ENCODE measurements around the gene NBDY.
"Not testable (repeated sequence)": the region's sequence is repeated elsewhere in the genome, so short reads cannot be mapped to it uniquely, and the experiment has no call there.

Gene NBDY

DNA sequence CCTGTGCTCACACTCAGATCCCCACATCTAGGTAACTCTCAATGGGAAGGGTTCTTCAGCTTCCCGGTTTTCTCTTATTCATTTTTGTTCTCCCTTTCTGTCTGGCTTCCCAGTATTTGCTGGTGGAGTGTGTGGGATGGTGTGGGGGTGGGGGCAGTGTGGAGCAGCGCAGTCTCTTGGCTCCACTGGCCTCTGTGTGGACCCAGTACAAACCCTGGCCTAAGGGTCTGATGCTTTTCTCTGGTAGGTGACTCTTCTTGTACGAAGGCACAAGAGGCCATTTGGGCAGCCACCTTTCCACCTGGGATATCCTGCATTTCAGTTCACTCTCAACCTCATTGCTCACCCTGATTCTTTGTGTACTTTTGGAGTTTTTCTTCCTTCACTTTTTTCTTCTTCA lies 71.3 kb downstream of the NBDY start:
- DNase-seq: no peak

- no peak for DNase-seq
Observed at GRCh38 chrX:56800801-56801200, 71.8 kb downstream of the NBDY start.

DNA sequence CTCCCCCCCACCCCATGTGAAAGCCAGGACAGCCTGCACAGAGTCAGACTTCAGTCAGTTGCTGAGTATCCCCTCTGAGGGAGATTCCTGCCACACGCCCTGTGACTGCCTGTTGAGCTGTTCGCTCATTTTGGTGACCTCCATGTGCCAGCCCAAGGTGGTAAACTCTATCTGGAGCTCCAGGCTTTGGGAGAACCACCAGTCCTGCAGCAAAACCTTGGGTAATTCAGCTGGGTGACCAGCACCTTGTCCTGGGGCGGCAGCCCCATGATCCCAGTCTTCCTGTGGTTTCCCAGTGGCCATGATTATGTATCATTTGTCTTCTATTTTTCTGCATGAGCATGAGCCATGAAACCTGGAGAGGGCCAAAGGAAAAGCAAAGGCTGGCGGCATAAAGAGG lies 73.4 kb downstream of the NBDY start:
- DNase-seq: no peak

DNA sequence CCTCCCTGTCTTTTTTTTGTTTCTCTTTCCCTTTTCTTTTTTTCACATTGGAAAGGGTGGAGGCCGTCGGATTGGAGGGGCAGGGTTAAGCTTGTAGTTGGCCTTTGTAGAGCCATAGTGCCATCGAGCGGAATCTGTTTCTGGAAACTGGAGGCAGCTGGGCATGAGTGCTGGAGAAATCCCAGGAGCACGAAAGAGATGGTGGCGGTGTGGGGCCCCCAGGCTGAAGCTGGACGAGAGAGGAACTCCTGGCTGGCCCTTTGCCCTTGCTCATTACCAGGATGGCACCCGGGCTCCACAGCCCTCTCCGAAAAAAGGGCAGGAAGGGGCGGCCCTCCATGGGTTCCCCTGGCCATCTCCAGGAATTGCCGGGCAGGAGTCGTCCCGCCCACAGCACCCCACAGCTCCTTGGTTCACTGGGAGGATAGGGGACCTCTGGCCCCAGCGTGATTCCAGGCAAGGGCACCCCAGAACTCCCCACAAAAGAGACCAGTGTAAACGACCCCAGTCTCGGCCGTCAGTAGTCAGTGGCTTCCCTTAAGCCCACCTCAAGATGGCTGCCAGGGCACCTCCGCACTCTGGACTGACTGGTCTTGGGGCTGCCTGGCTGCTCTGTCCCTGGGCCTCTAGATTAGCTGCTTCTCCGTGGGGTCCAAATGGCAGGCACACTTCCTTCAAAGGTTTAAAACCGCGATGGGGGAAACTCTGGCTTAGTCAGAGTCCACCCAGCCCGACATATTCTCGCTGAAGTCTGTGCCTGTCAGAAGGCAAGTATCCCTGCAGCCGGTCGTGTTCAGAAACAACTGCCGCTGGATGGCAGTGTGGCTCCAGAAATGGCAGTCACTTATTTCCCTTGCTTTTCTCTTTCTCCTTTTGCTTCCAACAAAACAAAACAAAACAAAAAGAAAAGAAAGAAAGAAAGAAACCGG lies 74.1 kb downstream of the NBDY start:
- peak in 53 of 56 donors; percentile 6 to 92 (median 62) for DNase-seq

GRCh38 chrX:56803850-56804681 lies 75.0 kb downstream of the NBDY start:
- peak in 3 of 56 donors; percentile 29 to 48 (median 30) for DNase-seq

- DNase-seq: no peak
Observed at GRCh38 chrX:56804867-56805266, 75.8 kb downstream of the NBDY start.

DNA sequence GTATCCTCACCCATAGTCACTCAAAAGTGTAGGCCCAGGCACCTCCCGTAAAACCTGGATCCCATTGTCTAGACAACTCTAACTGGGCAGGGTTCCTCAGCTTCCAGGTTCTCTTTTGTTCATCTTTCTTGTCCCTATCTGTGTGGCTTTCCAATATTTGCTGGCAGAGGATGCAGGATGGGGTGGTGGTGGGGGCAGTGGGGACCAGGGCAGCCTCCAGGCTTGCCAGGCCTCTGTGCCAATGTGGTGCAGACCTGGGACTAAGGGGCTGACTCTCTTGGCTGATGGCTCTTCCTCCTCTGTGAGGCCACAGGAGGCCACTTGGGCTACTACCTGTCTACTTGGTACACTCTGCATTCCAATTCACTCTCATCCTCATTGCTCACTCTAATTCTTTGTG lies 76.4 kb downstream of the NBDY start:
- no peak for DNase-seq

GRCh38 chrX:56806176-56806575 lies 77.1 kb downstream of the NBDY start:
- not testable (repeated sequence) for DNase-seq

DNA sequence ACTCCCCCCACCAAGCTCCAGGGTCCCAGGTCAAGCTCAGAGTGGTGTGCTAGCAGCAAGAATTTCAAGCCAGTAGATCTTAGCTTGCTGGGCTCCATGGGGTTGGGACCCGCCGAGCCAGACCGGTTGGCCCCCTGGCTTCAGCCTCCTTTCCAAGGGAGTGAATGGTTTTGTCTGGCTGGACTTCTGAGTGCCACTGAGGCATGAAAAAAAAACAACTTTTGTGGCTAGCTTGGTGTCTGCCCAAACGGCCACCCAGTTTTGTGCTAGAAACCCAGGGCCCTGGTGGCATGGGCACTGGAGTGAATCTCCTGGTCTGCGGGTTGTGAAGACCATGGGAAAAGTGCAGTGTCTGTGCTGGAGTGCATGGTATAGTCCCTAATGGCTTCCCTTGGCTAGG lies 82.6 kb downstream of the NBDY start:
- no peak for DNase-seq

- no peak for DNase-seq
Observed at GRCh38 chrX:56812515-56813105, 83.6 kb downstream of the NBDY start.

DNA sequence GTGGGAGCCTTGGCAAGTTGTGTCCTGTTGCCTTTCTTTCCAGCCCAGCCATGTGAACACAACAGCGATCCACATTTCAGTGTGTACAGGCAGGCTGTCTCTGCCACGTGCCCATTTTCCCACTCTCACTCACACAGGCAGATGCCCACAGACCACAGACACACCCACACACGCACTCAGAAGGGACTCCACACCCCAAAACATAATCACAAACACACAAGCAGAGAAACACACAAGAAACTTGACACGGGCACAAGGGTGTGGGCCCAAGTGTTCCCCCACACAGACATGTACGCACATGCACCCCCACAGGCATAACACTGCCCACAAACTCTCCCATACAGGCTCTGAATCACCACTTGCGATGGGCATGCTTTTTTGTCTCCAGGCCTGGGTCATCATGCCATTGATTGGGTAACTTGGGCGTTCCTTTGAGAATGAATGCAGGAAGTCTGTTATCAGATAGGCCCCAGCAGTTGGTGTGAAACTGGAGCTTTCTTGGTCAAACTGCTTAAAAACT lies 84.3 kb downstream of the NBDY start:
- DNase-seq: peak in 2 of 56 donors; percentile 16 to 20

DNA sequence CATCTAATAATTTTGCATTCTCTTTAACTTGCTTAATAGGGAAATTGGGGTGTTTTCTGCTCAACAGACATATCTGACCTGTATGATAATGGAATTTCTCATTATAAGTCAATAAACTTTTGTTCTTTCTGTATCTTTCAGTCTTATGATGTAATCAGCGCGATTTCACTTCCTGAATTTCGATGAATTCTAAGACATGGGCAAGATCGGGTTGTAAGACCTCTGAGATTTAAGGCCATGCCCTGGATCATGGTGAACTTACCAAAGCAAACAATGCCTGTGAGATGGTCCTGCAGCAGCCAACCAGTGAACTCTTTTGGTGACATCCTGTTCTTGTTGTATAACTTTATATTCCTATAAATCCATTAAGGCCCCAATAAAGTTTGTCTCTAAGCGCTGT lies 88.1 kb downstream of the NBDY start:
- DNase-seq: no peak

DNA sequence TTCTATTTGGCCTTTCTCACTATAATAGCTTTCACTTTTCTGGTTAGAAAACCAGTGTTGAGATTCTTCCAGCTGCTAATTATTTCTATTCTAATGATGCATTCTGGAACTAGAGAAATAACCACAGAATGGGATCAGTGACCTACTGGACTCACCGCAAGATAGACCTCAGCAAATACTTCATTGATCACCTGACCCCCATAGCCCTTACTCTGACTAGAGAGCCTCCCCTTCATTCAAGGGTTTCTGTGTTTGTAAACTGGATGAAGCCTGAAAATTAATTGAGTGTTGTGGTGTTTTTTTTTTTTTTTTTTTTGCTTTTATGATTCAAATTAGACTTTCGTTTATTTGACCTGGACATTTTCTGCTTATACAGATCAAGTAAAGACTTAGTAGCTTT lies 97.0 kb downstream of the NBDY start:
- DNase-seq: no peak

- DNase-seq: no peak
Observed at GRCh38 chrX:56833626-56834025, 104.6 kb downstream of the NBDY start.

GRCh38 chrX:56853436-56853835 lies 124.4 kb downstream of the NBDY start:
- DNase-seq: no peak

DNA sequence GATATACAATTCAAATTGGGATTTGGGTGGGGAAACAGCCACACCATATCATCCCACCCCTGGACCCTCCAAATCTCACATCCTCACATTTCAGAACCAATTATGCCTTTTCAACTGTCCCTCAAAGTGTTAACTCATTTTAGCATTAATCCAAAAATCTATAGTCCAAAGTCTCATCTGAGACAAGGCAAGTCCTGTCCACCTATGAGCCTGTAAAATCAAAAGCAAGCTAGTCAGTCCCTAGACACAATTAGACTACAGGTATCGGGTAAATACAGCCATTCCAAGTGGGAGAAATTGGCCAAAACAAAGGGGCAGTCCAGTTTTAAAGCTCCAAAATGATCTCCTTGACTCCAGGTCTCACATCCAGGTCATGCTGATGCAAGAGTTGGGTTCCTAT lies 128.0 kb downstream of the NBDY start:
- no peak for DNase-seq

GRCh38 chrX:56860888-56861287 lies 131.8 kb downstream of the NBDY start:
- no peak for DNase-seq

Data from amygdala (tissue), 56 donors.